A673 (cell line): Measurements from ENCODE around the gene NFATC2. TPM values are rescaled to one million over a fixed set of nuclear protein-coding genes. Genes with fewer than 3 reads are reported as not detected.

Experiments used
- BruUV-seq: library from RNA; stranded (reverse); fragments of 400-500 nt; replicated peaks from 2 replicates; lab custom pipeline; 2021; lab: Mats Ljungman, UMichigan
- CTCF ChIA-PET: fragments of 300-600 bp; sonication (Branson Sonifier 250); formaldehyde crosslinking; loops from one replicate; lab custom pipeline; 2022; ENCODE audit warnings: antibody characterized with exemption; lab: Charles Lee
- POLR2A ChIA-PET: fragments of 300-600 bp; sonication (Branson Sonifier 250); formaldehyde crosslinking; loops from one replicate; lab custom pipeline; 2022; ENCODE audit warnings: antibody characterized with exemption; ENCODE audit not compliant: low non-redundant PET; lab: Charles Lee
- DNase-seq: peaks from one replicate; pipeline ENCODE4 v3.0.0-alpha.2; 2015; ENCODE audit warnings: low spot score
- H3K27ac ChIP-seq: fragments of 200-600 bp; sonication (generic); 2 replicates; pipeline ENCODE4 v1.5.1; 2016; ENCODE audit warnings: mixed run types, low read depth, mild to moderate bottlenecking, mixed read lengths, antibody characterized with exemption, low read length; ENCODE audit not compliant: poor library complexity, severe bottlenecking
- H3K27me3 ChIP-seq: fragments of 200-600 bp; sonication (generic); replicated peaks from 2 replicates; pipeline ENCODE4 v1.6.1; 2017; ENCODE audit warnings: mixed run types, low read depth, mild to moderate bottlenecking, mixed read lengths, antibody characterized with exemption, low read length; ENCODE audit not compliant: insufficient read depth, poor library complexity
- H3K36me3 ChIP-seq: fragments of 200-600 bp; sonication (generic); 2 replicates; pipeline ENCODE4 v1.6.1; 2016; ENCODE audit warnings: mixed run types, mild to moderate bottlenecking, mixed read lengths, antibody characterized with exemption, low read length; ENCODE audit not compliant: insufficient read depth, poor library complexity, severe bottlenecking
- H3K4me1 ChIP-seq: fragments of 200-600 bp; sonication (generic); 2 replicates; pipeline ENCODE4 v1.6.1; 2017; ENCODE audit warnings: mixed run types, mild to moderate bottlenecking, mixed read lengths, antibody characterized with exemption, low read length; ENCODE audit not compliant: insufficient read depth, poor library complexity, severe bottlenecking
- H3K4me3 ChIP-seq: fragments of 200-600 bp; sonication (generic); 2 replicates; pipeline ENCODE4 v1.5.1; 2016; ENCODE audit warnings: low read depth, mixed run types, mild to moderate bottlenecking, mixed read lengths, low read length; ENCODE audit not compliant: poor library complexity, severe bottlenecking
- H3K9me3 ChIP-seq: fragments of 200-600 bp; sonication (generic); 2 replicates; pipeline ENCODE4 v1.6.1; 2016; ENCODE audit warnings: mixed run types, low read depth, mild to moderate bottlenecking, mixed read lengths, antibody characterized with exemption, low read length; ENCODE audit not compliant: poor library complexity, severe bottlenecking
- EZH2 ChIP-seq: fragments of 200-600 bp; sonication (generic); IDR thresholded peaks from 2 replicates; pipeline ENCODE4 v1.6.1; 2017; ENCODE audit warnings: borderline replicate concordance, low read depth, mild to moderate bottlenecking, mixed read lengths, antibody characterized with exemption, low read length; ENCODE audit not compliant: poor library complexity, severe bottlenecking
- intact Hi-C: fragments of 100-400 bp; cut with micrococcal nuclease; formaldehyde crosslinking; loops from one replicate; pipeline ENCODE4 v1.10.0; 2022; ENCODE audit not compliant: unreplicated experiment
- total RNA-seq: library from RNA; stranded (reverse); gene quantifications from 2 replicates; pipeline ENCODE4 v1.2.3, GENCODE V29; 2021
- TF ChIP-seq, protein P1 (sequence below): fragments of 300-800, 200-600 bp; sonication (generic); conservative IDR thresholded peaks from 2 replicates; pipeline ENCODE4 v1.5.1; 2017; ENCODE audit warnings: low read depth, mild to moderate bottlenecking, antibody characterized with exemption, low read length, moderate library complexity, mixed read lengths

The NFATC2 gene
- total RNA-seq, 1 experiment from 2014 or later, result 0.64 TPM

- no peak overlapping the region for H3K27ac ChIP-seq
- intact Hi-C loops, result no loop called here
These were observed 89.7 kb downstream of the NFATC2 start for GRCh38 chr20:51452734-51453365.

GRCh38 chr20:51452091-51452613 is 90.4 kb downstream of the NFATC2 start:
- POLR2A ChIA-PET, result no interaction called here
- TF ChIP-seq, protein P1, sequence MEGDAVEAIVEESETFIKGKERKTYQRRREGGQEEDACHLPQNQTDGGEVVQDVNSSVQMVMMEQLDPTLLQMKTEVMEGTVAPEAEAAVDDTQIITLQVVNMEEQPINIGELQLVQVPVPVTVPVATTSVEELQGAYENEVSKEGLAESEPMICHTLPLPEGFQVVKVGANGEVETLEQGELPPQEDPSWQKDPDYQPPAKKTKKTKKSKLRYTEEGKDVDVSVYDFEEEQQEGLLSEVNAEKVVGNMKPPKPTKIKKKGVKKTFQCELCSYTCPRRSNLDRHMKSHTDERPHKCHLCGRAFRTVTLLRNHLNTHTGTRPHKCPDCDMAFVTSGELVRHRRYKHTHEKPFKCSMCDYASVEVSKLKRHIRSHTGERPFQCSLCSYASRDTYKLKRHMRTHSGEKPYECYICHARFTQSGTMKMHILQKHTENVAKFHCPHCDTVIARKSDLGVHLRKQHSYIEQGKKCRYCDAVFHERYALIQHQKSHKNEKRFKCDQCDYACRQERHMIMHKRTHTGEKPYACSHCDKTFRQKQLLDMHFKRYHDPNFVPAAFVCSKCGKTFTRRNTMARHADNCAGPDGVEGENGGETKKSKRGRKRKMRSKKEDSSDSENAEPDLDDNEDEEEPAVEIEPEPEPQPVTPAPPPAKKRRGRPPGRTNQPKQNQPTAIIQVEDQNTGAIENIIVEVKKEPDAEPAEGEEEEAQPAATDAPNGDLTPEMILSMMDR, result no peak
- TF ChIP-seq EZH2, result no peak

More at GRCh38 chr20:51452734-51453365, 89.7 kb downstream of the NFATC2 start:
- TF ChIP-seq, protein P1, result no peak
- no peak for TF ChIP-seq EZH2
- no TSS peak for BruUV-seq
- Histone ChIP-seq H3K9me3 (peaks cover 5% of the 10 kb centered on the region), H3K4me1 (peaks cover 12% of the 10 kb centered on the region), H3K36me3 (no peaks in the 10 kb centered on the region), H3K4me3 (no peak overlapping the region), H3K27me3 (no peaks in the 10 kb centered on the region)
- no peak for DNase-seq
- ChIA-PET CTCF (no interaction called here), POLR2A (no interaction called here)

GRCh38 chr20:51451484-51451883 is 91.0 kb downstream of the NFATC2 start:
- Histone ChIP-seq H3K27ac (no peak overlapping the region), H3K4me1 (peaks cover 14% of the 10 kb centered on the region), H3K4me3 (no peak overlapping the region), H3K27me3 (no peaks in the 10 kb centered on the region), H3K9me3 (peaks cover 5% of the 10 kb centered on the region), H3K36me3 (no peaks in the 10 kb centered on the region)
- no peak for TF ChIP-seq EZH2
- TF ChIP-seq, protein P1, result no peak
- BruUV-seq, result no TSS peak
- POLR2A ChIA-PET, result no interaction called here
- no peak for DNase-seq
- CTCF ChIA-PET, result no interaction called here
- intact Hi-C loops, result no loop called here

More at GRCh38 chr20:51452091-51452613, 90.4 kb downstream of the NFATC2 start:
- H3K27me3 ChIP-seq, result no peaks in the 10 kb centered on the region
- peaks cover 5% of the 10 kb centered on the region for H3K9me3 ChIP-seq
- H3K4me3 ChIP-seq, result no peak overlapping the region
- H3K36me3 ChIP-seq, result no peaks in the 10 kb centered on the region
- DNase-seq, result no peak
- no peak overlapping the region for H3K27ac ChIP-seq
- CTCF ChIA-PET, result no interaction called here
- intact Hi-C loops, result no loop called here
- peaks cover 14% of the 10 kb centered on the region for H3K4me1 ChIP-seq
- BruUV-seq, result no TSS peak
